NCI-H2107 treated with DMSO at 0.1 percent for 48 hours (cell line): ENCODE measurements around the gene TRIO.

Experiments used
- DNase-seq: peaks from one replicate; lab custom pipeline; 2025; ENCODE audit not compliant: unreplicated experiment; lab: John Stamatoyannopoulos, UW

Gene TRIO

GRCh38 chr5:14122089-14122488 lies 21.1 kb upstream of the TRIO start:
- no peak for DNase-seq

- DNase-seq, result no peak
These were observed 19.6 kb upstream of the TRIO start for GRCh38 chr5:14123551-14123950.

- DNase-seq, result peak; percentile 79
These were observed 19.1 kb upstream of the TRIO start for GRCh38 chr5:14123974-14124482.

GRCh38 chr5:14125262-14125661 lies 17.9 kb upstream of the TRIO start:
- no peak for DNase-seq

- no peak for DNase-seq
These were observed 15.6 kb upstream of the TRIO start for GRCh38 chr5:14127587-14127986.

GRCh38 chr5:14128079-14128478 lies 15.1 kb upstream of the TRIO start:
- DNase-seq, result no peak

- DNase-seq, result peak; percentile 44
These were observed 14.0 kb upstream of the TRIO start for GRCh38 chr5:14129123-14129522.

GRCh38 chr5:14131855-14132503 lies 11.2 kb upstream of the TRIO start:
- no peak for DNase-seq

- DNase-seq, result no peak
These were observed 9.7 kb upstream of the TRIO start for GRCh38 chr5:14133394-14133793.

- DNase-seq, result peak; percentile 85
These were observed 9.1 kb upstream of the TRIO start for GRCh38 chr5:14134083-14134482.

- DNase-seq, result no peak
These were observed 8.4 kb upstream of the TRIO start for GRCh38 chr5:14134771-14135170.

GRCh38 chr5:14135621-14136020 lies 7.5 kb upstream of the TRIO start:
- DNase-seq, result no peak

GRCh38 chr5:14136228-14136627 lies 6.9 kb upstream of the TRIO start:
- DNase-seq, result no peak

GRCh38 chr5:14138608-14139540 lies 4.3 kb upstream of the TRIO start:
- DNase-seq, result peak; percentile 80

- DNase-seq, result no peak
These were observed 1.4 kb upstream of the TRIO start for GRCh38 chr5:14141764-14142163.

GRCh38 chr5:14142202-14142826 lies 828 bp upstream of the TRIO start:
- no peak for DNase-seq

- no peak for DNase-seq
These were observed 351 bp downstream of the TRIO start for GRCh38 chr5:14143546-14143840.

- DNase-seq, result no peak
These were observed 871 bp downstream of the TRIO start for GRCh38 chr5:14143841-14144585.

GRCh38 chr5:14144586-14145434 lies 1.7 kb downstream of the TRIO start:
- DNase-seq, result peak; percentile 74
